ENCODE results near the gene FHL2.

FHL2 gene

DNA sequence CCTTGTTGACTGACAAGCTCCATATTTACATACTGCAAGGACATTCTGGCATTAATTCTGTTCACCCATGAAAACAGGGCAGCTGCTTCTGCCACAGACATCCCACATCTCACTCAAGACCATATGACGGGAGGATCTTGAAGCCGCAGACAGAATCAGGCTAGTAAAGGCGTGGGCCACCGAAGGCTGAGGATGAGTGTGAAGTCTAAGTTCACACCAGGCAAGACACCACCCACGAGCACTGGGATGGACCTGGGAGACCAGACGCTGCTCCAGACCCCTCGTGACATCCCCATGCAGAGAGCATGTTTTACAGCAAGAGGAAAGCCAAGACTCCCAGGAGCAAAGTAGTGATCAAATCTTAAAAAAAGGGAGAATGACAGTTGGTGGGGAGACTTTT lies 3.2 kb downstream of the FHL2 start:
- Histone ChIP-seq H3K4me1 (no peaks in the 10 kb centered on the region), H3K36me3 (no peaks in the 10 kb centered on the region), H3K27ac (no peak overlapping the region), H3K4me2 (no peak overlapping the region), H3K9ac (no peak overlapping the region), H3K9me3 (replicated peaks in 1 of 11) (peaks cover 0 to 13% (median 9%) of the 10 kb centered on the region in 11 experiments; a peak in 14 of 22 replicates), H3K27me3 (peaks cover 0 to 8% (median 0%) of the 10 kb centered on the region in 11 experiments; a peak in 5 of 22 replicates), H3K4me3 (no peak overlapping the region), H4K20me1 (no peaks in the 10 kb centered on the region)
- TF ChIP-seq Cebpa-rat (IDR thresholded peaks at IDR 0.05): no peak

DNA sequence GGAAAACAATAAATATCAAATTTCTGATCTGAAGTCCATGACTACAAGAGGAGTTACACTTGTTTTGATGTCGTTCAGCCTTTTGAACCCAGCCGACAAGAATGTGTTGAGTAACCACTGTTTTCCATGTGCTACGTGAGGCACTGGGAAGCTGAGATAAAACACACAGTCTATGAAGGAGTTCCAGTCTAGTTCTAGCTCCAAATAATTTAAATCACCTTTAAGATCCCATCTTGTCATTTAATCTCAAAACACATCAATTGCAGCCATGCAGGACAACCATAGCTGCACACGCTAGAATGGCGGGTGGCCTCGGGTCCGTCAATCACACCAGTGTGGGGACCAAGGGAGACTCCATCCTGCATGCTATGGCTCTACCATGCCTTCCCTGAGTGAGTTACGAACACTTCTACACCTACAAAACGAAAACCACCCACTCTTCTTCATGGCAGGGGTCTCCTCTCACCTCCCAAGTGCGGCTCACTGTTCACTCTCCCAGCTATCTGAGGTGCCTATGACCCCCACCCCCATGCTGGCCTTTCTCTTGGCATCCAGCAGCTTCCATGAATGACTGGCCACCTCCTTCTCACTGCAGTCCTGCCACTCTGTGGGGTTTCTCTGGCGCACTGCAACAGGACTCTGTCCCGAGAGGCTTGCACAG lies 3.8 kb downstream of the FHL2 start:
- no peak overlapping the region for H3K4me2 ChIP-seq
- no peak overlapping the region for H3K9ac ChIP-seq
- peaks cover 0 to 8% (median 0%) of the 10 kb centered on the region in 11 experiments; a peak in 5 of 22 replicates for H3K27me3 ChIP-seq
- peaks cover 0 to 13% (median 9%) of the 10 kb centered on the region in 11 experiments; a peak in 14 of 22 replicates for H3K9me3 ChIP-seq (replicated peaks in 1 of 11)
- no peaks in the 10 kb centered on the region for H3K36me3 ChIP-seq
- H3K4me3 ChIP-seq: no peak overlapping the region
- H3K4me1 ChIP-seq: no peaks in the 10 kb centered on the region
- no peak overlapping the region for H3K27ac ChIP-seq
- TF ChIP-seq Cebpa-rat (IDR thresholded peaks at IDR 0.05): no peak
- no peaks in the 10 kb centered on the region for H4K20me1 ChIP-seq

DNA sequence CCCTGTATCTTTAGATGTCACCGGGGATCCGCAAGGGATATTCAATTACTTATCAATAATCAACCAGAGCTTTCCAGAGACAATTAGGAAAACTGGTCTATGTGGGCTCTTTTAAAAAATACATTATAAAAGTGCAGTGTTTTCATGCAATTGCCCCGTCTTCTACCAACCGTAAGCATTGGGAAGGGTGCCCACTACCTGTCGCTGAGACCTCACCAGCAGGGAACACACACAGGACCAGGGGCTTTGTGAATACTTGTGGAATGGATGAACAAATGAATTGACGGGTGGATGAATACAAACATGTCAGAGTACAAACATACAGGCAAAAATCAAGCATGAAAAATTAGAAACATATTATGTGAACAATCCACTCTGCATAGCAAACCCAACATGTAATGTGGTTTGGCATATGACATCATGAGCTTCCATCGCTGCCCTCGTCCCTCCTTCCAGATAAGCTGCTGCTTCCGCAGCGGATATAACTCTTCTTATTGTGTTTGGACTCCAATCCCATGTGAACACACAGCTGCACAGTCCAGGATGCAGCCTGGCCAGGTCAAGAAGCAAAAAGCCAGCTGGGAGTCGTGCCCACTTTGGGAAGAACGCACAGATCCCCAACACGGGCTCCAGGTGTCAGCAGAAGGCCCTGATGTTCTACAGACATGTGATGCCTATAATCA lies 5.3 kb downstream of the FHL2 start:
- no peak for TF ChIP-seq Cebpa-rat (IDR thresholded peaks at IDR 0.05)
- Histone ChIP-seq H3K9ac (no peak overlapping the region), H3K4me3 (no peak overlapping the region), H3K4me1 (no peaks in the 10 kb centered on the region), H3K4me2 (no peak overlapping the region), H3K36me3 (no peaks in the 10 kb centered on the region), H4K20me1 (no peaks in the 10 kb centered on the region), H3K27ac (no peak overlapping the region), H3K9me3 (replicated peaks in 1 of 11) (peaks cover 0 to 3% (median 0%) of the 10 kb centered on the region in 11 experiments; a peak in 4 of 22 replicates), H3K27me3 (no peaks in the 10 kb centered on the region)

DNA sequence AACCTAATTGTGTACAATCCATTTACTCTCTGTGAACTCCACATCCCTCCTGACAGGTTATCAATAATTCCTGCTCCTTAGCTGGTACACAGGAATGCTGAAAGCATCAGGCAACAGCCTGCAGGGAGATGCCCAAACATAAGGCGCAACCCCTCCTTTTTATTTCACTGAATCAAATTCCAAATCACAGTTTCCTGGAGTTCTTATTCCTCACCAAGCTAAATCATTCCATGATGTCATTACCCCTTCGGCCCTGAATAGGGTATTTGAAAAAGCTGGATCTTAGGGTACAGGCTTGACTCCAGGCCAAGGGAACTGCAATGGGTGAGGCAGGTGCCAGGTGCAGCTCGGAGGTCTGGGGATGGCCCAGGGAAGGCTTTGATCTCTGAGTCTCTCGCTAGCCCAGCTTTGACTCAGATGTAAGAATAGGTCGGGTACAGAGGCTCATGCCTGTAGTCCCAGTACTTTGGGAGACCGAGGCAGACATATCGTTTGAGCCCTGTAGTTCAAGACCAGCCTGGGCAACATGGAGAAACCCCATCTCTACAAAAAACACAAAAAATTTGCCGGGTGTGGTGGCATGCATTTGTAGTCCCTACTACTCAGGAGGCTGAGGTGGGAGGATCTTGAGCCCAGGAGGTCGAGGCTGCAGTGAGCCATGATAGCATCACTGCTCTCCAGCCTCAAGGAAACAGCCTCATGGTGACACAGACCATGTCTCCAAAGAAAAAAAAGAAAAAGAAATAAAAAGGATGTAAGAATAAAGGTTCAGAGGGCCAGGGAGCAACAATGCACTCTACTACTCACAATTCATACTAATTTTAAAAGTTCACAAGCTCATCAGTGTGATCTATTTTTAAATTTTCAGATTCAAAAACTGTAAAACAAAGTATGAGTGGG lies 6.8 kb downstream of the FHL2 start:
- Histone ChIP-seq H3K4me1 (no peaks in the 10 kb centered on the region), H3K27me3 (no peaks in the 10 kb centered on the region), H4K20me1 (no peaks in the 10 kb centered on the region), H3K9ac (no peak overlapping the region), H3K36me3 (no peaks in the 10 kb centered on the region), H3K9me3 (replicated peaks in 1 of 11) (no peaks in the 10 kb centered on the region), H3K4me3 (no peak overlapping the region), H3K27ac (no peak overlapping the region), H3K4me2 (no peak overlapping the region)
- no peak for TF ChIP-seq Cebpa-rat (IDR thresholded peaks at IDR 0.05)

DNA sequence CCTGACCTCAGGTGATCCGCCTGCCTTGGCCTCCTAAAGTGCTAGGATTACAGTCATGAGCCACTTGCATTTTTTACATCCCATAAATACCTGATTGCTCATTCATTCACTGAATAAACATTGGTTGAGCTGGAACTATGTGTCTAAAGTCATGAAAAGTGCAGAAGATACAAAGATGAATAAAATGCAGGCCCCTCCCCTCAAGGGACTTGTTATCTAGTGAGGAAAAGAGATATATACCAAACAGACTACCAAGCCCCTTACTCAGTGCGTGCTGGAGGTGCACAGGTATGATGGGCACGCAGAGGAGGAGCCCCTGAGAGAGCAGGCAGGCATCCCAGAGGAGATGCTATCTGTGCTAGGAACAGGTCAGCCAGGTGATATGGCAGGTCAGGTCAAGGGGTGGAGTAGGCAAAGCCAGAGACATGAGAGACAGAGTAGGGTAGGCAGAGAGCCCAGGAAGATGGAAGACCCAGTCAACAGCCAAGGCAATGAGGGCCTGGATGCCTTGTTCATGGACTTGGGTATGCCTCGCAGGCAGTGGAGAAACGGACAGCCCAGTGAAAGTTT lies 7.7 kb downstream of the FHL2 start:
- H3K4me2 ChIP-seq: no peak overlapping the region
- H3K9ac ChIP-seq: no peak overlapping the region
- no peak overlapping the region for H3K27ac ChIP-seq
- no peaks in the 10 kb centered on the region for H3K27me3 ChIP-seq
- H3K4me1 ChIP-seq: peaks cover 0 to 1% (median 0%) of the 10 kb centered on the region in 10 experiments; a peak in 3 of 20 replicates
- H3K36me3 ChIP-seq: no peaks in the 10 kb centered on the region
- no peak overlapping the region for H3K4me3 ChIP-seq
- TF ChIP-seq Cebpa-rat (IDR thresholded peaks at IDR 0.05): no peak
- no peaks in the 10 kb centered on the region for H3K9me3 ChIP-seq (replicated peaks in 1 of 11)
- H4K20me1 ChIP-seq: no peaks in the 10 kb centered on the region

DNA sequence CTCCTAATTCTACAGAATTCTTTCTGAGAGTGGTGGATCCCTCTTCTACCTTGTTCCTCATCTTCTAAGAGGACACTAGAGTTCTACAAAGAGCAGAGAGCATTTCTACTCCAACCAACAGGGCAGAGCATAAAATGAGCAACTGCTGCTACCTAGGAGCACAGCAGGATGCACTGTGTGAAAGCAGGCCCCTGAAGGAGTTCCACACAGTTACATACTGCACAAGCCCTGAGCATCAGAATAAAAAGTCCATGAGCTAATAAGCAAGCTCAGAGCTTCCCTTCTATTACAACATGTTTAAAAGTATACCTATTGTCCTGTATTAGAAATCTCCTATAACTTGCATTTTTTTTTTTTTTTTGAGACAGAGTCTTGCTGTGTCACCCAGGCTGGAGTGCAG lies 8.4 kb downstream of the FHL2 start:
- no peak for TF ChIP-seq Cebpa-rat (IDR thresholded peaks at IDR 0.05)
- Histone ChIP-seq H3K4me1 (peaks cover 0 to 8% (median 0%) of the 10 kb centered on the region in 10 experiments; a peak in 3 of 20 replicates), H3K4me3 (no peak overlapping the region), H3K27ac (no peak overlapping the region), H4K20me1 (no peaks in the 10 kb centered on the region), H3K36me3 (no peaks in the 10 kb centered on the region), H3K27me3 (no peaks in the 10 kb centered on the region), H3K9ac (no peak overlapping the region), H3K4me2 (no peak overlapping the region), H3K9me3 (replicated peaks in 1 of 11) (no peaks in the 10 kb centered on the region)

DNA sequence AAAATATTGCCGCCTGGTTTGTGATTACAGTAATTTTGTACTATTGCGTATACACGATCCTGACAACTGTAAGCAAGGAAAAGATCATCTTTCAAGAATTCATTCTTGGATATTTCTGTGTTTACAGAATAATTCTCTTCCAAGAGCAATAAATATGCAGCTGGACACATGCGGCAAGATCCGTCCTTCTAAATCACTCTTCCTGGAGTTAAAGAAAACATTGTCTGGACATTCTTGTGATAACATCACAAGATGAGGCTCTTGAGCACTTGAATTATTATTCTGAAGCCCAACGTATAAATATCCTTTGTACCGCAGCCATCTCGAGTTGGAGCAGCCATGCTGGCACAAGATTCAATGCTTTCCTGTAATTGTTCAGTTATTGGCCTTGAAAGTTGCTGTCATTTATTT lies 9.9 kb downstream of the FHL2 start:
- Histone ChIP-seq H3K9me3 (replicated peaks in 1 of 11) (no peaks in the 10 kb centered on the region), H3K4me1 (peaks cover 0 to 18% (median under 1%) of the 10 kb centered on the region in 10 experiments; a peak in 8 of 20 replicates), H3K4me3 (no peak overlapping the region), H4K20me1 (no peaks in the 10 kb centered on the region), H3K9ac (no peak overlapping the region), H3K36me3 (no peaks in the 10 kb centered on the region), H3K27me3 (no peaks in the 10 kb centered on the region), H3K27ac (no peak overlapping the region), H3K4me2 (no peak overlapping the region)
- TF ChIP-seq Cebpa-rat (IDR thresholded peaks at IDR 0.05): no peak

DNA sequence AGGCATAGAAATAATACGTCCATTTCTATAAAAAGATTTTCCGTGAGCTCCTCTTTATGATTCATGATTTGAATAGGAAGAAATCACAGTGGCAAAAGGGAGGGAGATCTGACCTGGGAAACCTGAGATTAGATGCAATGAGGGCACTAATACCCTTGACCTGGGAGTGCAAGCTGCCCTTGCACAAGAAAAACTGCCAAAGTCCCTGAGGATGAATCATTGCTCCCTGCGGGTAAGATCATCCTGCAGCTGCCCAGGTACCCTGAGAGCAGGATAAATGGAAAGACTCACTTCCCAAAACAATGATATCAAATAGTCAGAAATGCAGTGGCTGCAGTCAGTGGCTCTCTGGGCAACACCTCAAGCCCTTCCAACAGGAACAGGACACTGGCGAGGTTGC lies 11.6 kb downstream of the FHL2 start:
- no peak overlapping the region for H3K9ac ChIP-seq
- peaks cover 10 to 30% (median 13%) of the 10 kb centered on the region in 10 experiments; a peak in 19 of 20 replicates for H3K4me1 ChIP-seq
- no peaks in the 10 kb centered on the region for H3K36me3 ChIP-seq
- no peaks in the 10 kb centered on the region for H4K20me1 ChIP-seq
- H3K4me2 ChIP-seq: no peak overlapping the region
- no peaks in the 10 kb centered on the region for H3K9me3 ChIP-seq (replicated peaks in 1 of 11)
- no peaks in the 10 kb centered on the region for H3K27me3 ChIP-seq
- H3K27ac ChIP-seq: no peak overlapping the region
- H3K4me3 ChIP-seq: no peak overlapping the region
- TF ChIP-seq Cebpa-rat (IDR thresholded peaks at IDR 0.05): no peak
